Globus pallidus (tissue), 1 donor: Measurements from ENCODE around the gene SRRD.

ENCODE experiments used
- DNase-seq: peaks from one replicate; pipeline ENCODE4 v3.0.0-alpha.2; 2015; ENCODE audit warnings: low spot score

The SRRD gene

GRCh38 chr22:26482161-26482560 is 1.5 kb upstream of the SRRD start:
- no peak for DNase-seq

GRCh38 chr22:26483043-26483438 is 636 bp upstream of the SRRD start:
- DNase-seq = peak; percentile 11

- DNase-seq = no peak
Measured at GRCh38 chr22:26484360-26484706, 656 bp downstream of the SRRD start.

- DNase-seq = no peak
Measured at GRCh38 chr22:26485013-26485412, 1.3 kb downstream of the SRRD start.

- DNase-seq = no peak
Measured at GRCh38 chr22:26485806-26486390, 2.2 kb downstream of the SRRD start.

GRCh38 chr22:26486394-26486793 is 2.7 kb downstream of the SRRD start:
- DNase-seq = no peak

GRCh38 chr22:26487996-26488395 is 4.3 kb downstream of the SRRD start:
- DNase-seq = no peak

GRCh38 chr22:26489447-26490036 is 5.9 kb downstream of the SRRD start:
- no peak for DNase-seq

GRCh38 chr22:26492220-26492619 is 8.5 kb downstream of the SRRD start:
- DNase-seq = no peak

GRCh38 chr22:26494506-26494905 is 10.8 kb downstream of the SRRD start:
- no peak for DNase-seq

GRCh38 chr22:26496456-26496855 is 12.8 kb downstream of the SRRD start:
- no peak for DNase-seq

GRCh38 chr22:26499188-26499703 is 15.6 kb downstream of the SRRD start:
- DNase-seq = no peak

- DNase-seq = no peak
Measured at GRCh38 chr22:26501996-26502395, 18.3 kb downstream of the SRRD start.

GRCh38 chr22:26502688-26503561 is 19.2 kb downstream of the SRRD start:
- peak; percentile 57 for DNase-seq

GRCh38 chr22:26503758-26504157 is 20.1 kb downstream of the SRRD start:
- no peak for DNase-seq

GRCh38 chr22:26508148-26508547 is 24.5 kb downstream of the SRRD start:
- no peak for DNase-seq

GRCh38 chr22:26512149-26512793 is 28.6 kb downstream of the SRRD start, which contains the start of gene TFIP11:
TSS of gene TFIP11 (minus strand) at chr22:26512473. CDS start at chr22:26510272, 2,201 bp downstream.
- peak; percentile 88 for DNase-seq

GRCh38 chr22:26513838-26514237 is 30.2 kb downstream of the SRRD start:
- no peak for DNase-seq

GRCh38 chr22:26514419-26515161 is 30.9 kb downstream of the SRRD start:
- DNase-seq = no peak

- no peak for DNase-seq
Measured at GRCh38 chr22:26515931-26516330, 32.3 kb downstream of the SRRD start.

GRCh38 chr22:26516503-26516902 is 32.8 kb downstream of the SRRD start:
- DNase-seq = no peak

GRCh38 chr22:26517429-26517828 is 33.8 kb downstream of the SRRD start:
- no peak for DNase-seq
